HepG2 (cell line): ENCODE results near the gene GMPPB. TPM values are rescaled to one million over a fixed set of nuclear protein-coding genes. Genes with fewer than 3 reads are reported as not detected.

Experiments
- ARNT ChIP-seq: fragments of 450-650 bp; IDR thresholded peaks from 2 replicates; pipeline ENCODE4 v1.6.1; 2017
- DR1 ChIP-seq: sonication (generic); formaldehyde crosslinking; IDR thresholded peaks from 2 replicates; pipeline ENCODE4 v1.8.0; 2021; ENCODE audit warnings: mild to moderate bottlenecking, missing genetic modification reagents, inconsistent platforms
- EED ChIP-seq: sonication (generic); formaldehyde crosslinking; IDR thresholded peaks from 2 replicates; pipeline ENCODE4 v1.5.0; 2020; ENCODE audit warnings: mild to moderate bottlenecking, missing genetic modification reagents
- FOXK2 ChIP-seq: fragments of 450-650 bp; IDR thresholded peaks from 2 replicates; pipeline ENCODE4 v1.6.1; 2016
- FOXO1 ChIP-seq: sonication (generic); formaldehyde crosslinking; IDR thresholded peaks from 2 replicates; pipeline ENCODE4 v1.4.0; 2020; ENCODE audit warnings: missing genetic modification reagents
- GABPB1 ChIP-seq: IDR thresholded peaks from 2 replicates; pipeline ENCODE4 v1.6.1; 2016; ENCODE audit warnings: mild to moderate bottlenecking, missing genetic modification reagents, moderate library complexity, missing compliant biosample characterization
- IKZF4 ChIP-seq: sonication (generic); formaldehyde crosslinking; IDR thresholded peaks from 2 replicates; pipeline ENCODE4 v1.5.1; 2020; ENCODE audit warnings: borderline replicate concordance, mild to moderate bottlenecking, low read depth, missing genetic modification reagents; ENCODE audit errors: not compliant biosample characterization
- ISL2 ChIP-seq: sonication (generic); formaldehyde crosslinking; IDR thresholded peaks from 2 replicates; pipeline ENCODE4 v1.5.0; 2020; ENCODE audit warnings: missing genetic modification reagents
- KDM1A ChIP-seq: IDR thresholded peaks from 2 replicates; pipeline ENCODE4 v1.6.1; 2016; ENCODE audit warnings: missing compliant biosample characterization
- KLF12 ChIP-seq: sonication (generic); formaldehyde crosslinking; IDR thresholded peaks from 2 replicates; pipeline ENCODE4 v1.4.0; 2020; ENCODE audit warnings: missing genetic modification reagents, borderline replicate concordance
- NFKBIZ ChIP-seq: IDR thresholded peaks from 2 replicates; pipeline ENCODE4 v1.6.1; 2018; ENCODE audit warnings: missing genetic modification reagents, missing compliant biosample characterization
- PPARG ChIP-seq: conservative IDR thresholded peaks from 2 replicates; pipeline ENCODE4 v1.6.1; 2016; ENCODE audit warnings: missing biosample characterization, missing genetic modification reagents
- RARG ChIP-seq: sonication (generic); formaldehyde crosslinking; IDR thresholded peaks from 2 replicates; pipeline ENCODE4 v1.4.0; 2020; ENCODE audit warnings: low read depth, mild to moderate bottlenecking, missing genetic modification reagents
- TGIF2 ChIP-seq: IDR thresholded peaks from 2 replicates; pipeline ENCODE4 v1.6.1; 2016; ENCODE audit warnings: control low read depth, missing compliant biosample characterization
- XBP1 ChIP-seq: sonication (generic); formaldehyde crosslinking; IDR thresholded peaks from 2 replicates; pipeline ENCODE4 v1.5.0; 2020; ENCODE audit warnings: missing genetic modification reagents
- ZFP62 ChIP-seq: sonication (generic); formaldehyde crosslinking; IDR thresholded peaks from 2 replicates; pipeline ENCODE4 v1.4.0; 2020; ENCODE audit warnings: missing genetic modification reagents
- ZNF101 ChIP-seq: sonication (generic); formaldehyde crosslinking; IDR thresholded peaks from 2 replicates; pipeline ENCODE4 v1.4.0; 2020; ENCODE audit warnings: mild to moderate bottlenecking, low read depth, missing genetic modification reagents, borderline replicate concordance
- ZNF431 ChIP-seq: sonication (generic); formaldehyde crosslinking; IDR thresholded peaks from 2 replicates; pipeline ENCODE4 v1.9.0; 2022; ENCODE audit warnings: missing genetic modification reagents, low read depth, mild to moderate bottlenecking, borderline replicate concordance
- ZNF598 ChIP-seq: sonication (generic); formaldehyde crosslinking; IDR thresholded peaks from 2 replicates; pipeline ENCODE4 v1.5.1; 2020; ENCODE audit warnings: mild to moderate bottlenecking, missing genetic modification reagents, borderline replicate concordance
- ZNF605 ChIP-seq: sonication (generic); formaldehyde crosslinking; IDR thresholded peaks from 2 replicates; pipeline ENCODE4 v1.8.0; 2022; ENCODE audit warnings: mild to moderate bottlenecking, missing genetic modification reagents
- polyA plus RNA-seq, 8 experiments: library from polyadenylated mRNA; depleted of rRNA in 3 of 8; stranded (reverse) in 7 of 8; unstranded in 1 of 8; fragments of >200 nt; fragmentation: Illumina TruSeq in 4 of 8; extraction: Trizol in 4 of 8; gene quantifications; 2 replicates each; pipeline versions ENCODE4 v1.2.1 to v1.2.3, GENCODE V29; 2011 to 2016; ENCODE audit warnings: low read depth in 4 of 8, missing spikeins in 1 of 8, mixed read lengths in 1 of 8; ENCODE audit not compliant: insufficient read depth in 1 of 8
- total RNA-seq, 5 experiments: library from RNA; depleted of rRNA; stranded (reverse); fragments of >200 nt; fragmentation: Illumina TruSeq; extraction: Trizol; gene quantifications; 2 replicates each; pipeline ENCODE4 v1.2.3, GENCODE V29; 2016; ENCODE audit warnings: low read depth in 1 of 5
- TF ChIP-seq, protein P1 (sequence below): sonication (generic); formaldehyde crosslinking; IDR thresholded peaks from 2 replicates; pipeline ENCODE4 v1.5.0; 2020; ENCODE audit warnings: mild to moderate bottlenecking, missing genetic modification reagents, moderate library complexity
- TF ChIP-seq, protein P2 (sequence below): sonication (generic); formaldehyde crosslinking; IDR thresholded peaks from 2 replicates; pipeline ENCODE4 v1.4.0; 2020; ENCODE audit warnings: mild to moderate bottlenecking, missing genetic modification reagents, borderline replicate concordance
- TF ChIP-seq, protein P3 (sequence below): IDR thresholded peaks from 2 replicates; pipeline ENCODE4 v1.6.1; 2012; ENCODE audit warnings: low read depth, low read length, improper control_type of control experiment

Gene GMPPB
- total and polyA plus RNA-seq, 2 of the 13 experiments (the other 11 are each of a cell fraction or from before 2014, with no cell fraction given) = 6.5 to 23.1 TPM

DNA sequence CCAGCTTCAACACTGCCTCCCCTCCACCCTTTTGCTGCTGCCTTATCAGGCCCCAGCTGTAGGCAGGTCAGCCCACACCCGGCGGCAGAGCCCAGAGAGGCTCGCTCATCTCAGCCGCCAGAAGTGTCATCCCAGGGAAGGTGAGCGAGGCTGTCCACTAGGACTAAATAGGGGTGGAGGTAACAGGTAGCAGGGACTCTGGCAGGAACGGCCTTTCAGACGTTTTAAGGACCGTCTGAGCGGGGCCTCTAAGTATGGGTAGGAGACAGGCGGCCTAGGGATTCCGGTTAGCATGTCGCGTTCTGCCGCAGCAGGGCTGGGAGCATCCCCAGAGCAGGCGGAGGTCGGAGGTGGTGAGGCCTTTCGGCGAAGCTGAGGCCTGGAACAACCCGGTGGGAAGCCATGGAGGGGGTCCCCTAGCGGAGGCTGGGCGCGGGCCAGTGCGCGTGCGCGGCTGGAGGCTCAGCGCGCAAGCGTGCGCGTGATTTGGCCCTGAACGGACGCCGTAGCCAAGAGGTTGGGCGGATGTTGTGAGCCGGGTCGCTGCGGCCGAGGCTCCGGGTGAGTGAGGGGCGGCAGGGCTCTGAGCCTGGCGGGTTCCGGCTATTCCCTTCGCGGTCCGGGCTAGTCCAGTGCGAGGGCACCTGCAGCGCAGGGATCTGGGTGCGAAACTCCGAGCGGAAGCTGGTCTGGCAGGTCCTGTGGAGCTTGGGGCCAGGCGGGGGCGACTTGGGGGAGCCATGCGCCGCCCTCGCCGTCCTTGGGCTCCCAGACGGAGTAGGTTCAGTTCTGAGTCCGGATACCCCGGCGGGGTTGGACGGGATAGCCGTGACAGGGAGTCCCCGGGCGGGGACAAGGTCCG lies 34.5 kb downstream of the GMPPB start, which contains the start of the genes MST1 and RNF123 (continued):
- TF ChIP-seq, protein P1, sequence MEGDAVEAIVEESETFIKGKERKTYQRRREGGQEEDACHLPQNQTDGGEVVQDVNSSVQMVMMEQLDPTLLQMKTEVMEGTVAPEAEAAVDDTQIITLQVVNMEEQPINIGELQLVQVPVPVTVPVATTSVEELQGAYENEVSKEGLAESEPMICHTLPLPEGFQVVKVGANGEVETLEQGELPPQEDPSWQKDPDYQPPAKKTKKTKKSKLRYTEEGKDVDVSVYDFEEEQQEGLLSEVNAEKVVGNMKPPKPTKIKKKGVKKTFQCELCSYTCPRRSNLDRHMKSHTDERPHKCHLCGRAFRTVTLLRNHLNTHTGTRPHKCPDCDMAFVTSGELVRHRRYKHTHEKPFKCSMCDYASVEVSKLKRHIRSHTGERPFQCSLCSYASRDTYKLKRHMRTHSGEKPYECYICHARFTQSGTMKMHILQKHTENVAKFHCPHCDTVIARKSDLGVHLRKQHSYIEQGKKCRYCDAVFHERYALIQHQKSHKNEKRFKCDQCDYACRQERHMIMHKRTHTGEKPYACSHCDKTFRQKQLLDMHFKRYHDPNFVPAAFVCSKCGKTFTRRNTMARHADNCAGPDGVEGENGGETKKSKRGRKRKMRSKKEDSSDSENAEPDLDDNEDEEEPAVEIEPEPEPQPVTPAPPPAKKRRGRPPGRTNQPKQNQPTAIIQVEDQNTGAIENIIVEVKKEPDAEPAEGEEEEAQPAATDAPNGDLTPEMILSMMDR (CRISPR knock-in tag) = peak; percentile 71
- TF ChIP-seq PPARG (CRISPR knock-in tag) = no peak
- no peak for TF ChIP-seq ZNF101 (CRISPR knock-in tag)
- TF ChIP-seq EED (CRISPR knock-in tag) = peak; percentile 28; the same call in 1 of the 2 replicates
- peak; percentile 73 for TF ChIP-seq FOXO1 (CRISPR knock-in tag)
- TF ChIP-seq ZNF598 (CRISPR knock-in tag) = no peak
- peak; percentile 98 for TF ChIP-seq GABPB1 (CRISPR knock-in tag)
- 0 out of 2 replicates have a peak, but pooled peaks have one; percentile 32 for TF ChIP-seq TGIF2 (CRISPR knock-in tag)
- peak; percentile 71; the same call in 1 of the 2 replicates for TF ChIP-seq NFKBIZ
- no peak for TF ChIP-seq XBP1 (CRISPR knock-in tag)
- TF ChIP-seq, protein P2, sequence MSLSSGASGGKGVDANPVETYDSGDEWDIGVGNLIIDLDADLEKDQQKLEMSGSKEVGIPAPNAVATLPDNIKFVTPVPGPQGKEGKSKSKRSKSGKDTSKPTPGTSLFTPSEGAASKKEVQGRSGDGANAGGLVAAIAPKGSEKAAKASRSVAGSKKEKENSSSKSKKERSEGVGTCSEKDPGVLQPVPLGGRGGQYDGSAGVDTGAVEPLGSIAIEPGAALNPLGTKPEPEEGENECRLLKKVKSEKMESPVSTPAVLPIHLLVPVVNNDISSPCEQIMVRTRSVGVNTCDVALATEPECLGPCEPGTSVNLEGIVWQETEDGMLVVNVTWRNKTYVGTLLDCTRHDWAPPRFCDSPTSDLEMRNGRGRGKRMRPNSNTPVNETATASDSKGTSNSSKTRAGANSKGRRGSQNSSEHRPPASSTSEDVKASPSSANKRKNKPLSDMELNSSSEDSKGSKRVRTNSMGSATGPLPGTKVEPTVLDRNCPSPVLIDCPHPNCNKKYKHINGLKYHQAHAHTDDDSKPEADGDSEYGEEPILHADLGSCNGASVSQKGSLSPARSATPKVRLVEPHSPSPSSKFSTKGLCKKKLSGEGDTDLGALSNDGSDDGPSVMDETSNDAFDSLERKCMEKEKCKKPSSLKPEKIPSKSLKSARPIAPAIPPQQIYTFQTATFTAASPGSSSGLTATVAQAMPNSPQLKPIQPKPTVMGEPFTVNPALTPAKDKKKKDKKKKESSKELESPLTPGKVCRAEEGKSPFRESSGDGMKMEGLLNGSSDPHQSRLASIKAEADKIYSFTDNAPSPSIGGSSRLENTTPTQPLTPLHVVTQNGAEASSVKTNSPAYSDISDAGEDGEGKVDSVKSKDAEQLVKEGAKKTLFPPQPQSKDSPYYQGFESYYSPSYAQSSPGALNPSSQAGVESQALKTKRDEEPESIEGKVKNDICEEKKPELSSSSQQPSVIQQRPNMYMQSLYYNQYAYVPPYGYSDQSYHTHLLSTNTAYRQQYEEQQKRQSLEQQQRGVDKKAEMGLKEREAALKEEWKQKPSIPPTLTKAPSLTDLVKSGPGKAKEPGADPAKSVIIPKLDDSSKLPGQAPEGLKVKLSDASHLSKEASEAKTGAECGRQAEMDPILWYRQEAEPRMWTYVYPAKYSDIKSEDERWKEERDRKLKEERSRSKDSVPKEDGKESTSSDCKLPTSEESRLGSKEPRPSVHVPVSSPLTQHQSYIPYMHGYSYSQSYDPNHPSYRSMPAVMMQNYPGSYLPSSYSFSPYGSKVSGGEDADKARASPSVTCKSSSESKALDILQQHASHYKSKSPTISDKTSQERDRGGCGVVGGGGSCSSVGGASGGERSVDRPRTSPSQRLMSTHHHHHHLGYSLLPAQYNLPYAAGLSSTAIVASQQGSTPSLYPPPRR (CRISPR knock-in tag) = peak; percentile 62; the same call in 1 of the 2 replicates
- TF ChIP-seq KLF12 = no peak; the same call in 1 of the 2 replicates
- TF ChIP-seq ISL2 (CRISPR knock-in tag) = peak; percentile 63; the same call in 1 of the 2 replicates
- peak; percentile 51; the same call in 1 of the 2 replicates for TF ChIP-seq FOXK2
- TF ChIP-seq, protein P3, sequence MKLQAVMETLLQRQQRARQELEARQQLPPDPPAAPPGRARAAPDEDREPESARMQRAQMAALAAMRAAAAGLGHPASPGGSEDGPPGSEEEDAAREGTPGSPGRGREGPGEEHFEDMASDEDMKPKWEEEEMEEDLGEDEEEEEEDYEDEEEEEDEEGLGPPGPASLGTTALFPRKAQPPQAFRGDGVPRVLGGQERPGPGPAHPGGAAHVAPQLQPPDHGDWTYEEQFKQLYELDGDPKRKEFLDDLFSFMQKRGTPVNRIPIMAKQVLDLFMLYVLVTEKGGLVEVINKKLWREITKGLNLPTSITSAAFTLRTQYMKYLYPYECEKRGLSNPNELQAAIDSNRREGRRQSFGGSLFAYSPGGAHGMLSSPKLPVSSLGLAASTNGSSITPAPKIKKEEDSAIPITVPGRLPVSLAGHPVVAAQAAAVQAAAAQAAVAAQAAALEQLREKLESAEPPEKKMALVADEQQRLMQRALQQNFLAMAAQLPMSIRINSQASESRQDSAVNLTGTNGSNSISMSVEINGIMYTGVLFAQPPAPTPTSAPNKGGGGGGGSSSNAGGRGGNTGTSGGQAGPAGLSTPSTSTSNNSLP = no peak
- no peak for TF ChIP-seq ZFP62 (CRISPR knock-in tag)
- peak; percentile 58; the same call in 1 of the 2 replicates for TF ChIP-seq ZNF605 (CRISPR knock-in tag)
- no peak for TF ChIP-seq RARG (CRISPR knock-in tag)
- no peak for TF ChIP-seq ARNT
- TF ChIP-seq ZNF431 (CRISPR knock-in tag) = no peak
- peak; percentile 59; the same call in 1 of the 2 replicates for TF ChIP-seq DR1 (CRISPR knock-in tag)
- no peak for TF ChIP-seq KDM1A (CRISPR knock-in tag)
- TF ChIP-seq IKZF4 (CRISPR knock-in tag) = no peak
